GM12801 (cell line): Measurements from ENCODE around the gene KRT82.

ENCODE experiments used
- CTCF ChIP-seq: IDR thresholded peaks from one replicate; pipeline ENCODE4 v1.5.1; 2011; ENCODE audit warnings: control low read depth; ENCODE audit not compliant: insufficient read length; ENCODE audit errors: extremely low read depth

KRT82 gene

GRCh38 chr12:52349196-52349595 is 56.9 kb downstream of the KRT82 start:
- TF ChIP-seq CTCF = no peak

GRCh38 chr12:52347551-52348510 is 58.3 kb downstream of the KRT82 start:
- no peak for TF ChIP-seq CTCF

GRCh38 chr12:52347016-52347415 is 59.1 kb downstream of the KRT82 start:
- TF ChIP-seq CTCF = no peak

GRCh38 chr12:52346593-52346992 is 59.5 kb downstream of the KRT82 start:
- TF ChIP-seq CTCF = no peak

- TF ChIP-seq CTCF = no peak
Measured at GRCh38 chr12:52344111-52344510, 62.0 kb downstream of the KRT82 start.
